Measurements from ENCODE around the gene SRD5A3. TPM values are rescaled to one million over a fixed set of nuclear protein-coding genes. Genes with fewer than 3 reads are reported as not detected.

The SRD5A3 gene
- total RNA-seq, 2 donors from 2014 or later, result 6.6 to 14.8 TPM

GRCh38 chr4:55378617-55379467, 32.8 kb downstream of the SRD5A3 start:
- intact Hi-C loops (cut with DNase I), result no loop called here
- Histone ChIP-seq H3K36me3 (no peaks in the 10 kb centered on the region), H3K9me3 (no peaks in the 10 kb centered on the region), H3K4me1 (replicated peaks) (no peaks in the 10 kb centered on the region), H3K4me3 (no peak overlapping the region), H3K27me3 (replicated peaks; ENCODE audit: insufficient read depth) (no peaks in the 10 kb centered on the region), H3K27ac (no peak overlapping the region)
- peak; percentile 81 for DNase-seq (ENCODE audit: low spot score)
- TF ChIP-seq POLR2A (IDR thresholded peaks at IDR 0.05), result no peak
- peak; percentile 48 for TF ChIP-seq POLR2AphosphoS5 (IDR thresholded peaks at IDR 0.05)
- TF ChIP-seq, protein P1, sequence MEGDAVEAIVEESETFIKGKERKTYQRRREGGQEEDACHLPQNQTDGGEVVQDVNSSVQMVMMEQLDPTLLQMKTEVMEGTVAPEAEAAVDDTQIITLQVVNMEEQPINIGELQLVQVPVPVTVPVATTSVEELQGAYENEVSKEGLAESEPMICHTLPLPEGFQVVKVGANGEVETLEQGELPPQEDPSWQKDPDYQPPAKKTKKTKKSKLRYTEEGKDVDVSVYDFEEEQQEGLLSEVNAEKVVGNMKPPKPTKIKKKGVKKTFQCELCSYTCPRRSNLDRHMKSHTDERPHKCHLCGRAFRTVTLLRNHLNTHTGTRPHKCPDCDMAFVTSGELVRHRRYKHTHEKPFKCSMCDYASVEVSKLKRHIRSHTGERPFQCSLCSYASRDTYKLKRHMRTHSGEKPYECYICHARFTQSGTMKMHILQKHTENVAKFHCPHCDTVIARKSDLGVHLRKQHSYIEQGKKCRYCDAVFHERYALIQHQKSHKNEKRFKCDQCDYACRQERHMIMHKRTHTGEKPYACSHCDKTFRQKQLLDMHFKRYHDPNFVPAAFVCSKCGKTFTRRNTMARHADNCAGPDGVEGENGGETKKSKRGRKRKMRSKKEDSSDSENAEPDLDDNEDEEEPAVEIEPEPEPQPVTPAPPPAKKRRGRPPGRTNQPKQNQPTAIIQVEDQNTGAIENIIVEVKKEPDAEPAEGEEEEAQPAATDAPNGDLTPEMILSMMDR (IDR thresholded peaks at IDR 0.05), result no peak
- WGBS, result 44% methylated on average over 13 of the region's 13 CpGs

- DNase-seq (ENCODE audit: low spot score), result no peak
- Histone ChIP-seq H3K4me3 (no peak overlapping the region), H3K9me3 (no peaks in the 10 kb centered on the region), H3K27ac (no peak overlapping the region), H3K4me1 (replicated peaks) (no peaks in the 10 kb centered on the region), H3K36me3 (no peaks in the 10 kb centered on the region), H3K27me3 (replicated peaks; ENCODE audit: insufficient read depth) (no peaks in the 10 kb centered on the region)
- 95% methylated on average over 2 of the region's 2 CpGs for WGBS
- intact Hi-C loops (cut with DNase I), result no loop called here
- TF ChIP-seq, protein P1 (IDR thresholded peaks at IDR 0.05), result no peak
- TF ChIP-seq POLR2AphosphoS5 (IDR thresholded peaks at IDR 0.05), result no peak
- no peak for TF ChIP-seq POLR2A (IDR thresholded peaks at IDR 0.05)
Observed at GRCh38 chr4:55380576-55380975, 34.5 kb downstream of the SRD5A3 start.

GRCh38 chr4:55381502-55381901, 35.5 kb downstream of the SRD5A3 start:
- 89% methylated on average over 7 of the region's 7 CpGs for WGBS
- no peaks in the 10 kb centered on the region for H3K36me3 ChIP-seq
- no peak overlapping the region for H3K27ac ChIP-seq
- H3K27me3 ChIP-seq (replicated peaks; ENCODE audit: insufficient read depth), result no peaks in the 10 kb centered on the region
- TF ChIP-seq, protein P1 (IDR thresholded peaks at IDR 0.05), result no peak
- TF ChIP-seq POLR2A (IDR thresholded peaks at IDR 0.05) (no peak), POLR2AphosphoS5 (IDR thresholded peaks at IDR 0.05) (no peak)
- no peak for DNase-seq (ENCODE audit: low spot score)
- H3K9me3 ChIP-seq, result no peaks in the 10 kb centered on the region
- intact Hi-C loops (cut with DNase I), result no loop called here
- no peaks in the 10 kb centered on the region for H3K4me1 ChIP-seq (replicated peaks)
- H3K4me3 ChIP-seq, result no peak overlapping the region

DNA sequence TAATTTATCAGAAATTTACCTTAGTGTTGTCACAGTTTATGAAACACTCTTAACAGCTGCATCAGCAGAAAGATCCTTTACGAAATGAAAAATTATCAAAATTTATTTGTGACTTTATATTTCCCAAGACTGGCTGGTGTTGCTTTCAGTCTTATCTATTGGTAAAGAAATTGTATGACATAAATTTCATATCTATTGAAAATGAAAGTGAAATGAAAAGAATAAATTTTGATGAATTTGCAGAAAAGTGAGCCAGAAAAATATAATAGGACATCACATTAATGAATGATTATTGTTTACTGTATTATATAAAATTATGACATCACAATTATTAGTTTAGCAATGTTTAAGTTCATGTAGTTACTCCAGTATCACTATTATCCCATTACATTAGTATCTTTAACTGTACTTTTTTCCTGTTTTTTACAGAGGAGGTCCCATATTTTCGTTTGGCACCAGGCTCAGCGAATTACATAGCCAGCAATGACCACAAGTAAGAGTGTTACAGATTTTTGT, 36.5 kb downstream of the SRD5A3 start:
- no peak for DNase-seq (ENCODE audit: low spot score)
- TF ChIP-seq, protein P1 (IDR thresholded peaks at IDR 0.05), result no peak
- TF ChIP-seq POLR2A (IDR thresholded peaks at IDR 0.05) (no peak), POLR2AphosphoS5 (IDR thresholded peaks at IDR 0.05) (no peak)
- WGBS, result 89% methylated on average over 3 of the region's 3 CpGs
- no peaks in the 10 kb centered on the region for H3K4me1 ChIP-seq (replicated peaks)
- H3K27me3 ChIP-seq (replicated peaks; ENCODE audit: insufficient read depth), result no peaks in the 10 kb centered on the region
- no peak overlapping the region for H3K27ac ChIP-seq
- H3K4me3 ChIP-seq, result no peak overlapping the region
- H3K36me3 ChIP-seq, result no peaks in the 10 kb centered on the region
- intact Hi-C loops (cut with DNase I), result no loop called here
- H3K9me3 ChIP-seq, result no peaks in the 10 kb centered on the region
